IPS-11a (cell line): Measurements from ENCODE around the gene PTPN1.

Source experiments
- H3K4me3 ChIP-seq: one replicate; pipeline ENCODE4 v1.5.1; 2013; ENCODE audit warnings: low read depth, low read length, control low read depth

Gene PTPN1

DNA sequence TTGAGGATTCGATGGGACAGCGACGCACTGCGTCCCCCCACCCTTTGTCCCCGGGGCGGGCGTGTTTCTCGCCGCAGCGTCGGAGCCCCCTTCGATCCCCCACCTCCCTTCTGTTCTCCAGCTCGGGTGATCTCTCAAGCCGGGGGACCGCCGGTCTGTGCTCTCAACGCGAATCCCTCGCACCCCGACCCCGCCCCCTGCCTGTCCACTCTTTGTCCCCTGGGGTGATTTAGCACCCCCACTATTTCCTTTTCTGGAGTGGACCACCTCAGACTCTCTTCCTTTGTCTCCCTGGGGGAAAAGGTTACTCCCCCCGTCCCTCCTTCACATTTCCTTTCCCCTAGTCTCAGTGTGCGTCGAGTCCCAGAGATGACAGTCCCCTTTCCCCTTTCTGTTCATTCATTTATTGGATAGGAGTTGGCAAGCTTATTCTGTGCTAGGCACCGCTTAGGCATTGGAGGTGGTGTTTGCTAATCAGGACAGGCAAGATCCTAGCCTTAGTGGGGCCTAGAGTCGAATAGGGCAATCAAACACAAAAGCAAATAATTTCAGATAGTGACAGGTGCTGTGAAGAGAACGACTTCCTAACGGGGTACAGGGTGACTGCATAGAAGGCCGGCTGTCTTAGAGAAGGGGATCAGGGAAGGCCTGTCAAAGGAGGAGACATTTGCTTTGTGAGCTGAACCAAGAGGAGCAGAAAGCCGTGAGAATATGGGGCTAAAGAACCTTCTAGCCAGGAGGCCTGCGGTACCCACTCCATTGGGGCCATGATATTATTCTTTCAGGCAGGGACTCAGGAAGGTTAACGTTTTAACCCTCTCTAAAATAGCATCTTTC, 741 bp downstream of the PTPN1 start:
- H3K4me3 ChIP-seq = peak overlapping the region; percentile 97

DNA sequence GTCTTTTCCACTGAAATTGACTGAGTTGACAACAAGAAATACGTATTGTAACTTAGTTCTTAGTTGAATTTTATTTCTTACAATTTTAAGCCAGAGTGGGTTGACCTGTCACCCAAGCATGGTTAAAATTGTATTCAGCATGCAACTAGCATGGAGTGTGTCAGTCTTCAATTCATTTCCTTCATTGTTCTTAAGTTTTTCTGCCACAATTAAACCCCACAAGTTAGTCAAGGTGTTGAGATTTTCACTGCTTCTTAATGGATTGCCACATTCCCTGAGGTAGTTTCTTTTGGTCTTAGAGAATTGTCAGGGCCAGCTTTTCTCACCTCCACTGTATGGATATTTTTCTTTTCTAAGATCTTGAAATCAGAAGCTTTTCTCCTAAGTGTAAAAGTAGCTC, 2.1 kb downstream of the PTPN1 start:
- H3K4me3 ChIP-seq = no peak overlapping the region

DNA sequence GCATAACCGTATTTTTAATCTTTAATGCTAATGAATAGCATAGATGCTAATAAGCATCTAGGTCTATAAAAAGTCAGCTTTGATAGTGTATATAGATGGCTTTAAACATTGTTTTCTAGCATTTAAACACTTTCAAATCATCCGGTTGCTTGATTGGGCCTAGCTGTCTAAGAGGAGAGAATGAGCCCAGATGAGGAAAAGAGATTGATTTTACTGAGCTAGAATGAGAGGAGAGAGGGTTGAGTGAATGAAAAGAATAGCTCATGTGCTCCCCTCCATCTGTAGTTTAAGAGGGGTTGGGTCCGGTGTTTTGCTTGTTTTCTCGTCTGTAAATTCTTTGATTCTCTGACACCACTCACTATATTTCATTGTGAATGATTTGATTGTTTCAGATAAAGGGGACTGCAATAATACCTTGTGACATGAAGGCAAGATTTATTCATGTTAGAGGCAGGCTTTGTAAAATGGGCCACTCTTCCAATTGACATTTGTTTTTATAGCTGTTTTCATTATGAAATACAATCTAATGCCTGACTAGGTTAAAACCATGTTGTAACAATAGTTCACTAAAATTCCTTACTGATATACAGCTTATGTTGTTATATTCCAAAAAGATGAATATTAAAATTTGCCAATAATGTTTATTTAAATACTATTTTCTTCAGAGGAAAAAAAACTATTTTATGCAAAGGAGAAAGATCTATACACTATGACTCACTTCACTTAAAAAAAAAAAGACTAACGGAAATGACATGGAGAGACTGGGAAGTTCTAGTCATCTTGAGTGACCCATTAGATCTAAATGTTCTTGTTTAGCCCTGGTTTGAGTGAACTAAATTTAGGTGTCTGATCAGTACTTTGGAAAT, 3.2 kb downstream of the PTPN1 start:
- no peak overlapping the region for H3K4me3 ChIP-seq

DNA sequence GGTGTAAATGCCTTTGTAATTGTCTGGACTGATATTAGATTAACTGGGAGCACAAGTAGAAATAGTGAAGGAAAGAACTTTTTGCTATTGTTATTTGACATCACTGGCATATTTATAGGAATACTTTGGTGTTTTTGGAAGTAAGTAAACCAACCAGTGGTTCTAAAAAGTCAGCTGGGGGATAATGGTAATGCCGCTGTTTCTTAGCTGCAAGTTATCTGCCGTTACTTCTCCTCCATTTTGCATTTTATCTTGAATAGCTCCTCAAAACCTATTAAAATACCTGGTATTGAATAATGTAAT, 3.8 kb downstream of the PTPN1 start:
- no peak overlapping the region for H3K4me3 ChIP-seq

DNA sequence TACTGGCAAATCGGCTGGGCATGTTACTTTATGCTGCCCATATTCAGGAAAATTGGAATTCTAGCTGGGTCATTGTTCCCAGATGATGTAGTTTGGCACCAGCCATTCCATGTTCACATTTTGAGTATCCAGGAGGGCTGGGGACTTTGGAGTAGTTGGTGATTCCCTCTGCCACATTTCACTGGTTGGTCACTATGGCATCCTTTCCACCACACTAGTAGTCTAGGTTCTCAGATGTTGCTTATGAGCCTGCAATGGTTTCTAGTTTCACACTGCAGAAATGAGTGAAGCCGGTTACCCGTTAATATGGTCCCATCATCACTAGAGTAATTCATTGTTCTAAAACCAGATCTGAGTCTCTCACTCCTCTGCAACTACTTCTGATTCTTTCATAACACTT, 4.6 kb downstream of the PTPN1 start:
- no peak overlapping the region for H3K4me3 ChIP-seq

DNA sequence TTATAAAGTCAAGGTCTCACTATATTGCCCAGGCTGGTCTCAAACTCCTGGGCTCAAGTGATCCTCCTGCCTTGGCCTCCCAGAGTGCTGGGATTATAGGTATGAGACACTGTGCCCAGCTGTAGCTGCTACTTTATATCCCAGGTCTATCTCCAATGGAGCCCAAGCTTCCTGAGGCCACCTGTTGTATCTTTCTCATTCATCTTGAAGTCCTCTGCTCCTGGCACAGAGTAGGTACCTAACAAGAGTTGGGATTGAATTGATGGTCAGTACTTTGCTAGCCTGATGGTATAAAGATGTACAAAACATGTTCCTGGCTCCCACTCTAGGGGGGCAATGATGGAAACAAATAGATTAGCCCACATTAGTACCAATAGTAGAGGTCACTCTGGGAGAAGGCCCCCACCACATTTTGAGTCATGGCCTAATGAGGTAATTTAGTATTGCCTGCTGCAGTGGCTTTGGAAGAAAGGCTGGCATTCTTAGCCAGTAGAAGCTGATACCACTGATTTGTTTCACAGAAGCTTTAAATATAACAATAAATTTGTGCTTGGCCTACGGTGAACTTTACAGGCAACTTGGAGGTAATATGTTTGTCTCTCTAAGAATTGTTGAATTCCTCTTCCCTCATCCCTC, 5.4 kb downstream of the PTPN1 start:
- no peak overlapping the region for H3K4me3 ChIP-seq

DNA sequence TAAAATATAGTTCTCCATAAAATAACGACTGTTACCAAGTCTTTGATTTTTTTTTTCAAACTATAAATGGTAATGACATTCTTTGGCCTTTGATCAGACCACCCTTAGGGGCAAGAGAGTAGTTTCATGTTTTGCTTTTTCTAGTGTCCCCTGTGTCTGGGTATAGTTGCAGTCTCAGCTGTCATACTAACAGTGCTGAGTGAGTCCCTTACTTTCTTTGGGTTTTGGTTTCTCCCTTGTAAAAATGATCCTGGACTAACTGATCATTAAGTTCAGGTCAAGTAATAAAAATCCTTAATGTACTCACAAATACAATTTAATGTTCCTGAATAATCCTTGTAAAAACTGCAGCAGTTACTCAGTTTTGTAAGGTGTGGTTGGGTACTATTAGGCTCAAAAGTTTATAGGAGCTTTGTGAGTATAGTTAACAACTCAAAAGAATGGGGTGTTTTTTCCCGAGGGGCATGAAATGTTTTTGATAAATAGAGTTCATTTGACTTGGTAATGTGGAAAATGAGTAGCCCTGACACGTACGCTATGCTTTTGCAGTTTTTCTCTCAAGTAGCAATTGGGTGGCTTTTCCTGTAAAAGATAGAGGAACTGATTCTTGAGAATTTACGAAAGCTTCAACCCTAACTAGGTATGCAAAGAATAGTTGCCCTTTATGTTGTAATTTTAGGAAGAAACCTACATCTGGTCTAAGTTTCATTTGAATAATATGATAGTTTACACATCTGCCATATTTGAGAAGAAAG, 6.2 kb downstream of the PTPN1 start:
- no peak overlapping the region for H3K4me3 ChIP-seq

DNA sequence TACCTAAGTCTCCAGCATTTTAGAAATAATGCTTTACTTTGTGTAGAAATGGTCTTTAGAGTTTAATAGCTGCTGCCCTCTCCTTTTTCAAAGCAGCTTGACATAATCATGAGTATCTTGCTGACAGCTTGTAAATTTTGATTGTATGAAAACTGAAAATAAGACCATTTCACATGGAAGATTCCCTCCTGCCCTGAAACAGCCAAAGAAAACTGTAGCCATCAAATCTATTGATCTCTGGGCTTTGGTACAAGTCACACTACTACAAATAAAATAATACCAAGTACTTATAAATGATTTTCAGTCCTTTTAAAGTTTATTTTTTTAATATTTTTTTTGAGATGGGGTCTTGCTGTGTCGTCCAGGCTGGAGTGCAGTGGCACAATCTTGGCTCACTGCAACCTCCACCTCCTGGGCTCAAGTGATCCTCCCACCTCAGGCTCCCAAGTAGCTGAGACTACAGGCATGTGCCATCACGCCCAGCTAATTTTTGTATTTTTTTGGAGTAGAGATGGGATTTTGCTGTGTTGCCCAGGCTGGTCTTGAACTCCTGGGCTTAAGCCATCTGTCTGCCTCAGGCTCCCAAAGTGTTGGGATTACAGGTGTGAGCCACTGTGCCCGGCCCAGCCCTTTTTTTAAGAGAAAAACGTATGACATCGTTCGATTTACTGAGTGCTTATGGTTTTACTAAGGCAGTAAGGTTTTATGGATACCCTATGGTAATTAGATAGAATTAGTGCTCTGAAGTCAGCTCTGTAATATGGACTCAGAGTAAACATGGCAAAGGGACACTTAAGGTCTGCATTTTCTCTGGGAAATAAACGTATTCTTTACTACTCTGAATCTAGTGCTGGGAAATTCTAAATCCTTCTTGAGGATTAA, 7.0 kb downstream of the PTPN1 start:
- no peak overlapping the region for H3K4me3 ChIP-seq

DNA sequence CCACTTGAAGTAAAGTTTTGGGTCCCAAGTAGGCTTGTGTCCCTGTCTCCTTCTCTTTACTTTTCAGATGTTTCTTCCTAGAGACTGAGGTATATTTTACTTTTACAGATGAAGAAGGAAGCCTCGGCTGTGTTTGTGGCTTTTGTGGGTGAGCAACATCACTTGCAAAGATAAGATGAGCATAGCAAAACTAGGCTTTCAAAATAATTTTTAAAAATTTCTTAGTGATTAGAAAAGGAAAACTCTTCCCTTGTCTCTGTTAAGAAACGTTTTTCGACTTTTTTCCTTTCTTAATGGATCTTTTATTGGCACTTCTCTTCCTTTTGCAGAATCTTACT, 7.6 kb downstream of the PTPN1 start:
- H3K4me3 ChIP-seq = no peak overlapping the region

DNA sequence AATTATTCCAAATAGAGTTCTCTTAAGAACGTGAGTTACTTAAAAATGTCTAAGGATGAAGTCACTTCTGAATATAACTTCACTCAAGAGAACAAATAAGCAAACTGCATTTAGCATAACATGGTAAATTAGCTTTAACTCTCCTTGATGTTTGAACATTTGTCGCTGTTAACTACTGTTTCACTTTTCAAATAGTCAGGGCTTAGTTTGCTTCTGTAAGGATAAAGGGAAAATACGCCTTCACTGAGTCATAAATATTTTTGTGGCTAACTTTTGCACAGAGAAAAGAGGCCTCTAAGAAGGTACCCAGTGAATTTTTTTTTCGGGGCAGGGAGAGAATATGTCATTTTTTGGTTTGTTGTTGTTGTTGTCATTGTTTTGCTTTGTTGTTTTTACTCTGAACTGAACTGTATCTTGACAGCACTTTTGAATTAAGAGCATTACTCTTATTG, 8.1 kb downstream of the PTPN1 start:
- no peak overlapping the region for H3K4me3 ChIP-seq

DNA sequence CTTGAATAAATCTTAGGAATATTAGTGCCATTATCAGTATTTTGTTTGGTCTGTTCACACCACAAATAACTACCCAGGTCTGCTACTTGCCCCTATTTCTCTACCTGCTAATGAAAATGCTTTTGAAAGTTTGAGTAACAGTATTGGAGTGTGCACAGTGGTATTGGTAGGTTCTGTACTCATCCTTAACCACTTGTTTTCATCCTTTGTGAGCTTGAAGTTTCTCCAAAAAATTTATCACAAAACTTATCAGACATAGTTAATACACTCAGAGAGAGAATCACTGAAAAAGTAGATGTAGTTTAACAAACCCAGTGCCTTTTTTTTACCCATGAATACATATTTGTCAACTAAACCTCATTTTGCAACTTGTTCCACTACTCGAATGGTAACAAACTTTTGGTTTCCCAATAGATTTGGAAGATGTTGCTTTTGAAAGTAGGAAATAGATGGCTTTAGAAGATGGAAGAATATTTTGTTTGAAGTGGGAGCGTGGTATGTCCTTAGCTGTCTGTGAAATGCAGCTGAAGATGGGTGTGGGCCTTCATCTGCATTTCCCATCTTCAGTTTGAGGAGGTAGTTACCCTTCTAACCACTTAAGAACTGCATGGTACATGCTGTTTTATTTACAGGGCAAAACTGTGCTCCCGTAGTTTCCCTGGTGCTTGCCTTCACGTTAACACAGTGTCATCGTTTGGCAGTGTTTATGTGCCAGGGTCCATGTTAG, 9.0 kb downstream of the PTPN1 start:
- H3K4me3 ChIP-seq = no peak overlapping the region

DNA sequence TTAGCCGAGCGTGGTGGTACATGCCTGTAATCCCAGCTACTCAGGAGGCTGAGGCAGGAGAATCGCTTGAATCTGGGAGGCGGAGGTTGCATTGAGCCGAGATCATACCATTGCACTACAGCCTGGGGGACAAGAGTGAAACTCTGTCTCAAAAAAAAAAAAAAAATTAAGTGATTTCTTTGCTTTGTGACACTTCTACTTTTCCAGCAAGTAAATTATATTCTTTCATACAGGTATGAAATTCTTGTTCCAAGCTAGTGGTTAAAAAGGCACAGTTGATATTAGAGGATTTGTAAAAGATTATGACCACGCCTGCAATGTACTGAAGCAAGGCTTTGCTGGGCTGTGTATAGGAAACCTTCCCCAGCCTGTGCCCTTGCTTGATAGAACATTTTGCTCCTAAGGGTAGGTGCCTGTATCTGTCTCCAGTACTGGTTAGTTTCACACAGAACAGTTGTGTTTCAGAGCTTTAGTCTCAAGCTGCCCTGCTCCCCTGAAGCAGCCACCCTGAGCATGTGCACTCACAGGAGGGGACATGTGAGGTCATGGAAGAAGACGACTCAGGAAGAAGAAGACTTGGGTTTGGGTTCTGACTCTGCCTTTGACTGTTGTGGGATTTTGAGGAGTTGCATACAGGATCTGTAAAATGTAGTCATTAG, 10.2 kb downstream of the PTPN1 start:
- H3K4me3 ChIP-seq = no peak overlapping the region

DNA sequence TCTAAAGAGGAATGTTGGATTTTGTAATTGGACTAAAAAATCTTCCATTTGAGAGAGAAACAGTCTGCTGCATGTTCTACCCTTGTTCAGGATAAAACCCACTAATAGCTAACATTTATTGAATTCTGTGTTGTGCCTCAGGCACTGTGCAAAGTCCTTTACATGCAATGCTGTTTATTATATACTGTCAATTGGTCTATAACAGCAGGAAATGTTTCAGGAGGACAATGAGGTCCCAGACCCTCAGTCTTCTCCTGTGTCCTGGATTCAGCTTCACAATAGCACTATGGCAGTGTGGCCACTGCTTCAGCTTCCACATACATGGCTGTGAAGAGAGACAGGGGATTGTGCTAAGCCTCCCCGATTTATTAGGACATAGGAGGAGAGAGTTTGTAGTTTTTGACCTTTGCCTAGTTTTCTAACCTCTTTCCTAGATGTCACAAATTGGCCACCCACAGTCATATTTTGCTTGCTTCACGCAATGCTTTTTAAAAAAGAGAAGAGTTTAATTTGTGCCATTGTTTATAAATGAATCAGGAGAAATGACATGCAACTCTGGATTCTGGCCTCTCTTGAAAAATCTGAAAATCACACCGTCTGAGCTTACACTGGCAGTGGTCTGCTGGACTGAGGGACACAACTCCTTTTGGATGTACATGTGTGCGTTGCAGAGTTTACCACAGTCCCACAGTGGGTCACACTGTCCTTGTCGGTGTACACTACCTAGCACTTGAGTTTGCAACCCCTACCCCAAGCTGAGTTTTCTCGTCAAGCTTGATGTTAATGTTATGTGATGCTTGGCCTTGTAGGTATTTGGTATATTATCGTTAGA, 11.3 kb downstream of the PTPN1 start:
- no peak overlapping the region for H3K4me3 ChIP-seq

DNA sequence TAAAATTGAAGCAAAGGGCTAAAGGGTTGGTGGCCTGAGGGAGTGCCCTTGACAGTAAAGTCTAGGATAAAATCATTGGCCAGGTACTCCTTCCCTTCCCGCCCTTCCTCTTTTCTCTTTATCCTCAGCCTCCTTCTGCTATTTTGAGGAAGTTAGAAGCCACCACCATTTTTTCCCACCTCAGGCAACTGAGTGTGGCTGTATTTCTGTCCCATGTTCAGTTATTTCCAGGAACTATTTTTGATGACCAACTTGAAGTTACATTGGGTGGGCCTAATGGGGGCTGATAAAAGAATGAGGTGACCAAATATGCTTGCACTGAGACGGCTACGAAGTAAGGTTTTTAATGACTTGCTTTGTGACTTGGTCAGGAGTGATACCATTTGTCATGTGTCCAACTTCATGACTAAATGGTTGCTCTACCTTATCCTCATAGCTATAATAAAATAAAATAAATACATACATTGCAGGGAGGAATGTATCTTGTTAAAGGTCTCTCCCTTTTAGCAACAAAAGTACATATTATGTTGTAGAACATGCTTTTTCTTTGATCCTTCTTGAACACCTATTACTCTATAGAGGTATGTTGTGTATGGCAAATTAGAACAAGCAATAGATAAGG, 12.0 kb downstream of the PTPN1 start:
- no peak overlapping the region for H3K4me3 ChIP-seq

DNA sequence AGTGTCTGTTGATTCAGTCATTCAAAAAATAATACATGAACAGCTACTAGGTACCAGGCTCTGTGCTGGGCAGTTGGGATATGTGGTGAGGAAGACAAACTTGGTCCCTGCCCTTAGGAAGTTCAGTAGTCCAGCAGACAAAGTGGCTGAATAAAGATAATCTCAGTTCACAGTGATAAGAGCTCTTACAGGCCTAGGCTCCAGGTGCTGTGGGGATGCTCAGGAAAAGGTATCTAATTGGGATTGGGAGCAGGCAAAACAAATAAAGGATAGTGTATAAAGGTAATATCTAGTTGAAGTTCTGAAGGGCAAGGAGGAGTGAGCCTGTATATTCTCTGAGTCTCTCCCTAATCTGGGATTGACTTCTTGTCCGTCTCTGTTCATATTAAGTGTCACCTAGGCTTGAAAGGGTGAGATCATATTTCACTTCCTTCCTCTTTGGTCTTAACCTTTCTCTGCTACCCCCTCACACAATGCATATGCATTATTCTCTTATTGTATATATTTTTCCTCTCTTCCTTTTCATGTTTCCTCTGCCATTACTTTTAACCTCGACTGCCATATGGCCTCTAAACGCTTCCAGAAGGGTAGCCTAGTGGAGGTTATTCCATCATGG, 13.5 kb downstream of the PTPN1 start:
- H3K4me3 ChIP-seq = no peak overlapping the region

DNA sequence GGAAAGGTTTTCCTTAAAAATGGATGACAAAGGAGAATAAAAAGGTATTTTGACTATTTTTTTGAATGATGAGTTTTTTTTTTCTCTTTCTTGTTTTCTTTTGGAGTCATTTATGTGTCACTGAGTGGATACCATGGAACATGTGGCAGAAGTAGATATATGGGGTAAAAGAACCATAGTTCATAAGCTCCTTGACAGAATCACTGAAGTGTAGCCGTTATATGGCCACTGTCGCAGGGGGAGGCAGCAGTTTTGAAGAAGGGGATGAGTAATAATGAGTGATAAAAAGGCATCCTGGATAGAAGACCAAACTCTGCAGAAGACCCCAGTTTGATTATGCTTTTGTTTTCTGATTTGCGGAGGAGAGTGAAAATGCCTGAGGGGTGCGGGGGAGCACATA, 15.5 kb downstream of the PTPN1 start:
- no peak overlapping the region for H3K4me3 ChIP-seq

DNA sequence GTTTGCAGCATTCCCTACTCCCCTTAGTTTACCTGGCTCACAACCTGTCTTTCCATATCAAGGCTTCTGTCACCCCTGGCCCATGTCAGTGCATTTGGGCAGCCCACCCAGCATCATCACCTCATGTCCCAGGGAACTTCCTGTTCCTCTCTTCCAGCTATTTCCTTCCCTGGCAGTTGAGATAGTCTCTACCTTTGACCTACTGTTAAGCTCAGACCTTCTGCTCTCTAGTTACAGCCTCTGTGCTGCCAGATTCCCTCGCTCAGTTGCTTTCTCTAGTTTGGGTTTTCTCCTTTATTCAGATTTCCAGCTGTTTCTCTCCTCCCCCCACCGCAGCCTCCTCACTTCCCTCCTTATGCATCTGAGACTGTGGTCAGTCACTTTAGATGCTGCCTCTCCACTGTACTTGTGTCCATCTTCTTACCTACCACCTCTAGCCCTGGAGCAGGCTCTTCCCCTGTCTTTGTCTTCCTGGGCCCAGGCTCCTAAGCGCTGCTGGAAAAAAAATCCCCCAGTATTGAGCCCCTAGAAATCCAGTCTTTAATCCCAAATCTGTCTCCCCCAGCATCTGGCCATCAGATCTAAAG, 16.3 kb downstream of the PTPN1 start:
- H3K4me3 ChIP-seq = no peak overlapping the region
